Iris pigment epithelial cell (primary cell): ENCODE measurements around the gene TULP4.
"Not testable (repeated sequence)": the region's sequence is repeated elsewhere in the genome, so short reads cannot be mapped to it uniquely, and the experiment has no call there.

Experiments used
- DNase-seq: peaks from one replicate; pipeline ENCODE4 v3.0.0-alpha.2; 2011; ENCODE audit warnings: low read depth

Gene TULP4

GRCh38 chr6:158295976-158296853, 16.1 kb upstream of the TULP4 start:
- not testable (repeated sequence) for DNase-seq

DNA sequence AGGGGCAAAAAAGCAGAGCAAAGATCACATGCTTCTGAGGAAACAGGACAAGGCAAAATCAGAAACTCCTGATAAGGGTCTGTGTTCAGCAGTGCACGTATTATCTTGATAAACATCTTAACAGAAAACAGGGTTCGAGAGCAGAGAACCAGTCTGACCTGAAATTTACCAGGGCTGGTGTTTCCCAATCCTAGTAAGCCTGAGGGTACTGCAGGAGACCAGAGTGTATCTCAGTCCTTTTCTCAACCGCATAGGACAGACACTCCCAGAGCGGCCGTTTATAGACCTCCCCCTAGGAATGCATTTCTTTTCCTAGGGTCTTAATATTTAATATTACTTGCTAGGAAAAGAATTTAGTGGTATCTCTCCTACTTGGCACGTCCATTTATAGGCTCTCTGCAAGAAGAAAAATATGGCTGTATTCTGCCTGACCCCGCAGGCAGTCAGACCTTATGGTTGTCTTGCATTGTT, 15.4 kb upstream of the TULP4 start:
- DNase-seq = not testable (repeated sequence)

GRCh38 chr6:158297657-158298056, 14.6 kb upstream of the TULP4 start:
- not testable (repeated sequence) for DNase-seq

DNA sequence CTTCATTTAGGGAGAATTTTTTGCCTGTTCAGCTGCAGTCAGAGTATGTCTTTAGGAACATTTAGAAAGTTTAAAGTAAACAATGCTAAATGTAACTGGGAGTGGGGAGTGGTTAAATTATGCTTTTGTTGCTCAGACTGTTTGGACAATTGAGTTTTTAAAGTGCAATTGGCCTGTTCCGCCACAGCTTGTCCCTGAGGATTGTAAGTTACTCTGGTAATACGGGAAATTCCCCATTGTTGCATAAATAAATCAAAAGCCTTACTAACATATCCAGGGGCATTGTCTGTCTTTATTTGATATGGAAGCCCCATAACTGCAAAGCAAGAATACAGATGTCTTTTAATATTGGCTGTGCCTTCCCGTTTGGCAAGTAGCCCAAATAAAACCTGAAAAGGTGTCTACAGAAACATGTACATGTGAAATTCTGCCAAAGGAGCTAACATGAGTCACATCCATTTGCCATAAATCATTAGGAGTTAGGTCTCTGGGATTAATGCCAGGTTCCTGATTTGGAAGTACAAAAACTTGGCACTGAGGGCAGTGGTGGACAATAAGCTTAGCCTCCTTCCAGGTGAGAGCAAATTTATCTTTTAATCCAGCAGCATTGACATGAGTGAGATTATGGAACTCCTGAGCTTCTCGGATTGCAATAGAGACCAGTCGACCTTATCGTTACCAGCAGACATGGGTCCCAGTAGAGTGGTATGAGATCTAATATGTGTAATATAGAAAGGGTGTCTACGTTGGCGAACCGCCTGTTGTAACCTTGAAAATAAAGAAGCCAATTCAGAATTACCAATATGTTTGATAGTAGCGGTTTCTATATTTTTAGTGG, 11.7 kb upstream of the TULP4 start:
- peak; percentile 48 for DNase-seq

DNA sequence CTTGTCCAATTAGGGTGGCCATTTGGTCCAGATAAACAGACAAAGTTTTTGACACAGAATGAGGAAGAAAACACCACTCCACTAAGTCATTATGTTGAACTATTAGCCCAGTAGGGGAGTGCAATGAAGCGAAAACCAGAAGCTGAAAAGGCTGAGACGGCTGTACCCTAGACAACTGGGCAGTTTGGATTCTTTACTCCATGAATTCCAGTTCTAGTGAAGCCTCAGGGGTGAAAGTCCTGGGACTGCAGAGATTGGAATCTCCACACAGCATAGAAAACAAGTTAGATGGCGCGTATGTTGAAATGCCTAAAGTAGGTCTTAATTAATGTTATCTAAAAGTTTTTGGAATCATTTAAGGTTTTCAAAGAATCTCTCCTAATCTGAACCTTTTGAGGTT, 10.7 kb upstream of the TULP4 start:
- not testable (repeated sequence) for DNase-seq

DNA sequence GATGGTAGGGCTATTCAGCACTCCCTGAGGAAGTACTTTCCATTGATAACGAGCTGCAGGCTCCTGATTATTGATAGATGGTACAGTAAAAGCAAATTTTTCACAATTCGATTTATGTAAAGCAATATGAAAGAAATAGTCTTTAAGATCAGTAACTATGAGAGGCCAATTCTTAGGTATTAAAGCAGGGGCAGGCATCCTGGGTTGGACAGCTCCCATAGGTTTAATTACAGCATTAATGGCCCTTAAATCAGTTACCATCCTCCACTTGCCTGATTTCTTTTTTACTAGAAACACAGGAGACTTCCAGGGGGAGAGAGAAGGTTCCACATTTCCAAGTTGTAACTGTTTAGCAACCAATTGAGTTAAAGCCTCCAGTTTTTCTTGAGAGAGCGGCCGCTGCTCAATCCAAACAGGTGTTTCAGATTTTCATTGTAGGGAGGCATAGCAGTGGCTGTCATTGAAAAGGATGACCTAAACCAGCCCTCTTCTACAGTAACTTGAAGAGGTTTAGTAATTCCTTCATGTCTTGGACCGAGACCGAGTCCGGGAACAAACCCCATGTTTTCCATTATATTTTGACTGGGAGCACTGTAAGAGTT, 10.0 kb upstream of the TULP4 start:
- DNase-seq = not testable (repeated sequence)

GRCh38 chr6:158303210-158303731, 9.0 kb upstream of the TULP4 start:
- no peak for DNase-seq

- DNase-seq = no peak
Observed at GRCh38 chr6:158304254-158304653, 8.0 kb upstream of the TULP4 start.

GRCh38 chr6:158309814-158310213, 2.5 kb upstream of the TULP4 start:
- no peak for DNase-seq

GRCh38 chr6:158311193-158311592, 1.1 kb upstream of the TULP4 start:
- DNase-seq = peak; percentile 25

DNA sequence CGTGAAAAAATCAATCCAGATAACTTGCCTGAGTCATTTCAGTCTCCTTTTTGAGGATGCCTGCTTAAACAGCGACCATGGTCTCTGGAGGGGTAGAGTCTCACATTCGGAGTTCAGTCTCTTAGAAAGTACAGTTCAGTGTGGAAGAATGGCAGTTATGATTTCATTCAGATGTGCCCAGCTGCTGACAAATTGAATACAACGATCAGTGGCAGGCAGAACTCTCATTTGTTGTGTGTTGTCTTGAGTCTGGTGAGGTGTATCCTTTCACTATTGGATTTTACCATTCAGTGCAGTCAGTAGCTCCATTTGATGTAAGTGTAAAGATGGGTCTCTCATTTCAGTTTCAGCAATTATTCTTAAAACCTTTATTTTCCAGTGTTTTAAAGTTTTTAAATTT, 639 bp upstream of the TULP4 start:
- no peak for DNase-seq

DNA sequence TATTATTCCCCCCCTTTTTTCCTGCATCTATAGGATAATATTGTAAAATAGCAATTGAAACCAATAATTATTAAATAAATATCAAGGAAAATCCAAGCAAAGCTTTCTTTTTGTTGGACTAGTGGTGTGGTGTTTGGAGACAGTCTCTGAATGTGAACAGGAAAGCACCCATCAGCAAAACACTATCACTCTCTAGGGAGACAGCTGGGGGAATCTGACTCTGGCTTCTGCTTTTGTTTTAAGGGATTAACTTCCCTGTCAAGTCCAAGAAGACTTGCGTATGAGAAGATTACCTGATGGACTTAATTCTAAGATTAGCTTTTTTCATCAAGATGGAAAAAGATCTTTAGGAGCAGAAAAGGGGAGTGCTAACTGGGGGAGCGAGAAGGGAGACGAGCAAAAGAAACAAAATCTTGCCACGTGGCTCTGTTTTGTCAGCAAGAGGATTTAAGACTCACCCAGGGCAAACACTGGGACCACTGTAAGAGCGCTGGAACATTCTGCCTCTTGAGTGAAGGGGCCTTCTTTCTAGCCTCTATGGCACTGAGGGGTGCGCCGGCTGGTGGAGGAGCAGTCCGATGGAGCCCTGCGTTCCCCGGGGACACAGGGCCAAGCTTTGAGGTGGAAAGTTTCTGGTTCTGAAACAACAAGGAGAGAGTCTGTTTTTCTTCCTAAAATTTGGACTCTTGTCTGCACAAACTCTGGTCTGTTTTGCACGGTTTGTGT, 570 bp downstream of the TULP4 start:
- DNase-seq = no peak

DNA sequence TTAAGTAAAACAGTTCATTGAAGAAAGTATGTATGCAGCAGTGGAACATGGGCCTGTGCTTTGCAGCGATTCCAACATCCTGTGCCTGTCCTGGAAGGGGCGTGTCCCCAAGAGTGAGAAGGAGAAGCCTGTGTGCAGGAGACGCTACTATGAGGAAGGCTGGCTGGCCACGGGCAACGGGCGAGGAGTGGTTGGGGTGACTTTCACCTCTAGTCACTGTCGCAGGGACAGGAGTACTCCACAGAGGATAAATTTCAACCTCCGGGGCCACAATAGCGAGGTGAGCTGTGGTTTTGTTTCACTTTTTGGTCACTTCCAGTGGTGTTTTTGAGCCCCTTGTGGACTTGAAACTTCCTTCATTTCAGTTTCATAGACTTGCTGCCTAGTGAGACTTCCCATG, 1.7 kb downstream of the TULP4 start:
- DNase-seq = no peak

- peak; percentile 17 for DNase-seq
Observed at GRCh38 chr6:158314737-158315136, 2.5 kb downstream of the TULP4 start.

DNA sequence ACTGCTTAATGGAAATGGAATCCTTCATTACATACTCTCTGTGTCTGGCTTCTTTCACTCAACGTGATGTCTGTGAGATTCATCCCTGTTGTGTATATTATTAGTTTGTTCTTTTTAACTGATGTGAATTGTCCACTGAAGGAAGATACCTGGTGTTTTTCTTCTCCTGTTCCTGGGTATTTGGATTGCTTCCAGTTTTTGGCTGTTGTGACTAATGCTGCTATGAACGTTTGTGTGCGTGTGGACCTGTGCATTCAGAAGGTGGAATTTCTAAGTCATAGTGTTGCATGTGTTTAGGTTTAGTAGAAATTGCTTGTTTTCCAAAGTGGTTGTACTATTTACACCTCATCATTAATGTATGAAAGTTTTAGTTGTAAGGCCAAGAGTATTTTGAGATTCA, 3.8 kb downstream of the TULP4 start:
- DNase-seq = peak; percentile 58

GRCh38 chr6:158321960-158322359, 9.7 kb downstream of the TULP4 start:
- peak; percentile 83 for DNase-seq

- DNase-seq = no peak
Observed at GRCh38 chr6:158322400-158322723, 10.1 kb downstream of the TULP4 start.

DNA sequence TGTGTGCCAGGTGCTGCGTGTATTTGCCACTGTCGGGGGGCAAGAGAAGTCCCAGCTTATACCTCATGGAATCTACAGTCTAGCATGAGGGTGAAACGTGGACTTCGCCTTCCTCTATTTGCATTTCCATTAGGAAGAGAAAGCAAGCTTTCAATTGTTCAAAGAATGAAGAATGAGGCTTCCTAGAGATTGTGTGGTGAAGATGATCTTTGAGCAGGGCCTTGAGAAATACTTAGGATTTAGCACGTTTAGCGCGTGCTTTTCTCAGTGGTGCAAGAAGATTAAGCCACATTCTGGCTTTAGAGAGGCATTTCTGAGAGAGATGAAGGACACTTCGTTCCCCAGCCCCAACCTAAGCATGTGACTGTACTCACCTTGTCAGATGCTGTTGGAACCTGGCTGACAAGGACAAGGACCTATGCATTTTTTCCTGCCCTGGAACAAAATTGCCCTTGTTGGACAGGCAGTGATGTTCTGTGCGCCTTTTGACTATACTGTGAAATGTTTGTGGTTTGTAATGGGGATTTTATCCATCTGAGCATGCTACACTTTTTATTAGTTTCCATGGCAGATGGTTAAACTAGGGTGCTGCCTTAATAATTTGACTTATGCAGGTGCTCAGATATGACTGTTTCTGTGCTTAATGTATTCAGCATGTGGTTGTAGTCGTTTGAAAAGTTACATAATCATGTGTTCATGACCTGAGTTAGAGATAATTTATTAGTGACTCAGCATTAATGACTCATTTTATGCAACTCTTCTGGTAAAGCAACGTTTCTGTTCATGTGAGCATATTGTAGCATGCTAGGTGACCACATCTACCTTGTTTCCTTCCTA, 10.7 kb downstream of the TULP4 start:
- peak; percentile 85 for DNase-seq

GRCh38 chr6:158323561-158323958, 11.3 kb downstream of the TULP4 start:
- DNase-seq = no peak

DNA sequence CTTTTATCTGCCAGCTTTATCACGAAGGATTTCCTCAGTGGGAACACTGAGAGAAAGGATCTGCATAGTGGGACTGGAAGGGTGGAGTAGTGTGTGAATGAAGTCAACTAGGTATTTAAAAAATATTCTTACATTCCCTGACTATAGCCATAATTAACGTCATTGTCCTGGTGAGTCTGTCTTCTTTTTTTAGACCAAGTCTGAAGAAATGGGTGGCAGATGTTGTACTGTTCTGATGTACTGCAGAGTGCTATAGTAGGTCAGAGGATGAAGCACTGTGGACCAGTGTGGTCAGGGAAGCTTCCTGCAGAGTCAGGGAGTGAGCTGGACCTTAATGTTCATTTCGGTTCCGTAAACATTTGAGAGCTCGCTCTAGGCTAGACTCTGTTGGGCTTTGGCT, 11.9 kb downstream of the TULP4 start:
- peak; percentile 22 for DNase-seq

DNA sequence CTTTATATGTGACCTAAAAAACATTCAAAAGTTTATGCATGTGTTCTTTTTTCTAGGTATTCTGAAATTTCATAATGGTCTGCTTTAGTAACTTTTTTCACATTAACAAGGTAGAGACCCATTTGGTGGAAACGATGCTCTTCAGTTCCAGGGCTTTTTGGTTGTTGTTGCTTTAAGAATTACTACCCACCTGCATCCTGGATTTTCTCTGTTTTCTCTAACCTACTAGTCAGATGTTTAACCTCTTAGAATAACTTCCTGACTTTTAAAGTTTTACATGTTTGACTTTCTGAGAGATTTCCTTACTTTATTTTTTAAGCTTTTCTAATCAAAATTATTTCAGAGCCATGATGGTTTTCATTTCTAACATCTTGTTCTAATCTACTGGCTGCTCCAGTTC, 14.9 kb downstream of the TULP4 start:
- no peak for DNase-seq
